Loucy (cell line): Measurements from ENCODE around the gene SPSB4.

ENCODE experiments used
- H2AFZ ChIP-seq: fragments of 200-600 bp; sonication (generic); 2 replicates; pipeline ENCODE4 v1.6.0; 2016; ENCODE audit warnings: antibody characterized with exemption, mild to moderate bottlenecking, low read length, moderate library complexity
- H3F3A ChIP-seq: fragments of 200-600 bp; 2 replicates; pipeline ENCODE4 v1.6.0; 2016; ENCODE audit warnings: antibody characterized with exemption, low read depth, mild to moderate bottlenecking
- H3K27me3 ChIP-seq: fragments of 200-600 bp; sonication (generic); 2 replicates; pipeline ENCODE4 v1.6.1; 2014; ENCODE audit warnings: low read length, mild to moderate bottlenecking; ENCODE audit not compliant: insufficient read depth, poor library complexity, severe bottlenecking
- H3K36me3 ChIP-seq: fragments of 200-600 bp; sonication (generic); 2 replicates; pipeline ENCODE4 v1.6.1; 2016; ENCODE audit warnings: low read length; ENCODE audit not compliant: insufficient read depth
- H3K4me1 ChIP-seq: fragments of 200-600 bp; sonication (generic); 2 replicates; pipeline ENCODE4 v1.5.1; 2014; ENCODE audit warnings: low read length, mild to moderate bottlenecking; ENCODE audit not compliant: insufficient read depth, poor library complexity, severe bottlenecking
- H3K4me2 ChIP-seq: fragments of 200-600 bp; sonication (generic); 2 replicates; pipeline ENCODE4 v1.6.0; 2014; ENCODE audit warnings: antibody characterized with exemption, low read length, low read depth, mild to moderate bottlenecking; ENCODE audit not compliant: poor library complexity, severe bottlenecking
- H3K4me3 ChIP-seq: fragments of 200-600 bp; sonication (generic); 2 replicates; pipeline ENCODE4 v1.5.1; 2014; ENCODE audit warnings: low read length, mild to moderate bottlenecking, mixed read lengths; ENCODE audit not compliant: poor library complexity, severe bottlenecking
- H3K79me2 ChIP-seq: fragments of 200-600 bp; sonication (generic); 2 replicates; pipeline ENCODE4 v1.6.1; 2014; ENCODE audit warnings: low read length; ENCODE audit not compliant: insufficient read depth
- H3K9ac ChIP-seq: fragments of 200-600 bp; sonication (generic); 2 replicates; pipeline ENCODE4 v1.6.0; 2014; ENCODE audit warnings: mild to moderate bottlenecking, low read depth, low read length, moderate library complexity; ENCODE audit not compliant: poor library complexity, severe bottlenecking
- H3K9me2 ChIP-seq: fragments of 200-600 bp; sonication (generic); replicated peaks from 2 replicates; pipeline ENCODE4 v1.6.1; 2016; ENCODE audit warnings: low read depth, low read length, mixed read lengths
- H3K9me3 ChIP-seq: fragments of 200-600 bp; sonication (generic); 2 replicates; pipeline ENCODE4 v1.6.1; 2014; ENCODE audit warnings: mild to moderate bottlenecking, antibody characterized with exemption, low read length, low read depth; ENCODE audit not compliant: insufficient read depth
- H4K20me1 ChIP-seq: fragments of 200-600 bp; sonication (generic); 2 replicates; pipeline ENCODE4 v1.6.0; 2014; ENCODE audit warnings: antibody characterized with exemption, low read length, mild to moderate bottlenecking; ENCODE audit not compliant: insufficient read depth, poor library complexity, severe bottlenecking
- CTCF ChIP-seq: fragments of 200-600 bp; sonication (generic); conservative IDR thresholded peaks from 2 replicates; pipeline ENCODE4 v1.5.1; 2014; ENCODE audit warnings: mild to moderate bottlenecking, antibody characterized with exemption, low read length
- EZH2phosphoT487 ChIP-seq: fragments of 200-600 bp; IDR thresholded peaks from 2 replicates; pipeline ENCODE4 v1.6.1; 2018; ENCODE audit warnings: antibody characterized with exemption, mild to moderate bottlenecking, moderate library complexity, borderline replicate concordance

The SPSB4 gene

GRCh38 chr3:141083836-141084649, 32.9 kb downstream of the SPSB4 start:
- Histone ChIP-seq H4K20me1 (no peaks in the 10 kb centered on the region), H3K4me2 (no peak overlapping the region), H3K36me3 (no peaks in the 10 kb centered on the region), H3K9me2 (no peaks in the 10 kb centered on the region), H3K4me3 (no peak overlapping the region), H3K79me2 (no peaks in the 10 kb centered on the region), H2AFZ (no peak overlapping the region), H3K4me1 (no peaks in the 10 kb centered on the region), H3K27me3 (no peaks in the 10 kb centered on the region), H3K9me3 (no peaks in the 10 kb centered on the region), H3K9ac (no peak overlapping the region), H3F3A (no peaks in the 10 kb centered on the region)
- TF ChIP-seq CTCF, result no peak
- TF ChIP-seq EZH2phosphoT487, result no peak

GRCh38 chr3:141085343-141086070, 34.4 kb downstream of the SPSB4 start:
- no peak for TF ChIP-seq CTCF
- TF ChIP-seq EZH2phosphoT487, result no peak
- no peak overlapping the region for H3K9ac ChIP-seq

GRCh38 chr3:141086188-141086587, 35.0 kb downstream of the SPSB4 start:
- H3K4me3 ChIP-seq, result no peak overlapping the region
- no peaks in the 10 kb centered on the region for H3K4me1 ChIP-seq
- TF ChIP-seq EZH2phosphoT487 (no peak), CTCF (no peak)
- no peaks in the 10 kb centered on the region for H3K9me2 ChIP-seq
- no peak overlapping the region for H3K4me2 ChIP-seq
- H2AFZ ChIP-seq, result no peak overlapping the region
- no peaks in the 10 kb centered on the region for H3K9me3 ChIP-seq
- no peaks in the 10 kb centered on the region for H3K36me3 ChIP-seq
- H4K20me1 ChIP-seq, result no peaks in the 10 kb centered on the region
- H3F3A ChIP-seq, result no peaks in the 10 kb centered on the region
- no peaks in the 10 kb centered on the region for H3K79me2 ChIP-seq
- H3K27me3 ChIP-seq, result no peaks in the 10 kb centered on the region
- H3K9ac ChIP-seq, result no peak overlapping the region

More at GRCh38 chr3:141085343-141086070, 34.4 kb downstream of the SPSB4 start:
- H4K20me1 ChIP-seq, result no peaks in the 10 kb centered on the region
- no peak overlapping the region for H2AFZ ChIP-seq
- H3K9me3 ChIP-seq, result no peaks in the 10 kb centered on the region
- H3K4me3 ChIP-seq, result no peak overlapping the region
- no peaks in the 10 kb centered on the region for H3K79me2 ChIP-seq
- no peaks in the 10 kb centered on the region for H3K9me2 ChIP-seq
- no peaks in the 10 kb centered on the region for H3K36me3 ChIP-seq
- H3K4me1 ChIP-seq, result no peaks in the 10 kb centered on the region
- H3K4me2 ChIP-seq, result no peak overlapping the region
- no peaks in the 10 kb centered on the region for H3K27me3 ChIP-seq
- H3F3A ChIP-seq, result no peaks in the 10 kb centered on the region
